SU-DHL-6 (cell line): ENCODE measurements around the gene FIGNL2.

Experiments used
- CTCF ChIP-seq: fragments of 200-600 bp; sonication (generic); IDR thresholded peaks from one replicate; pipeline ENCODE4 v1.5.1; 2017; ENCODE audit warnings: antibody characterized with exemption, mild to moderate bottlenecking, low read length, moderate library complexity; ENCODE audit not compliant: insufficient read depth, poor library complexity, severe bottlenecking
- EZH2phosphoT487 ChIP-seq: fragments of 200-600 bp; sonication (generic), shearing (Covaris generic); conservative IDR thresholded peaks from 2 replicates; pipeline ENCODE4 v1.6.1; 2018; ENCODE audit warnings: mild to moderate bottlenecking, antibody characterized with exemption, low read length, moderate library complexity, mixed read lengths

DNA sequence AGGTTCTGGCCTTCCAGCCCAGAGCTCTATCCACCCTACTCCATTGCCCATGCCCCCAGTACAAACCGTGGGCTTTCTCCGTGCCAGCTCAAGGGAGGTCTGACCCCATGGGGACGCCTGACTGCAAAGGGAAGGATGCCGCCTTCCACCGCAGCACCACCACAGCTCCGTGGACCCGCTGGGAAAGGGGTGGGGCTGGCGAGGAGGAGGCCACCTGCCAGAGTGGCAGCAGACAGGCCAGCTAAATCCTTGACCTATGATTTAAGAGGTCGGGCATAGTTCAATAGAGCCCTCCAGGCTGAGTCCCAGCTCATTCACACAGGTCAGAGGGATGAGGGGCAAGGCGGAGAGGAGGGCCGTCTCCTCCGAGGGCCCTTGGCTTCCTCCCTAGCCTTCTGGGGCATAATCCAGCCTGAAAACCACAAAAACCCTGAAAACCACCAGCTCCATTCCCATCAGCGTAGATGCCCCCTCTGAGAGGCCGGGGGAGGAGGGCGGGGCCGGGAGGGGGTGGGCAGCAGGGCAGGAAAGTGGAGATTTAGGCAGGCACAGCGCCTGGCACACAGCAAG lies 14.9 kb upstream of the FIGNL2 start:
- no peak for TF ChIP-seq CTCF
- no peak for TF ChIP-seq EZH2phosphoT487
